B cell (primary cell): Measurements from ENCODE around the gene HIRA.

Experiments used
- CTCF ChIP-seq: fragments of 200-600 bp; IDR thresholded peaks from one replicate; pipeline ENCODE4 v1.8.0; 2022; ENCODE audit warnings: antibody characterized with exemption, mild to moderate bottlenecking
- EZH2 ChIP-seq: IDR thresholded peaks from 2 replicates; pipeline ENCODE4 v1.6.1; 2012; ENCODE audit warnings: borderline replicate concordance, low read depth, mild to moderate bottlenecking, moderate library complexity, low read length; ENCODE audit not compliant: insufficient read depth, poor library complexity, severe bottlenecking

- no peak for TF ChIP-seq CTCF
- no peak for TF ChIP-seq EZH2
Measured at GRCh38 chr22:19355413-19356157, 75.9 kb downstream of the HIRA start.
